Measurements from ENCODE around the gene OR2T10. TPM values are rescaled to one million over a fixed set of nuclear protein-coding genes. Genes with fewer than 3 reads are reported as not detected.

Gene OR2T10
- total and polyA plus RNA-seq, 2 of the 8 experiments (the other 6 are each of a cell fraction or from before 2014, with no cell fraction given), result not detected

DNA sequence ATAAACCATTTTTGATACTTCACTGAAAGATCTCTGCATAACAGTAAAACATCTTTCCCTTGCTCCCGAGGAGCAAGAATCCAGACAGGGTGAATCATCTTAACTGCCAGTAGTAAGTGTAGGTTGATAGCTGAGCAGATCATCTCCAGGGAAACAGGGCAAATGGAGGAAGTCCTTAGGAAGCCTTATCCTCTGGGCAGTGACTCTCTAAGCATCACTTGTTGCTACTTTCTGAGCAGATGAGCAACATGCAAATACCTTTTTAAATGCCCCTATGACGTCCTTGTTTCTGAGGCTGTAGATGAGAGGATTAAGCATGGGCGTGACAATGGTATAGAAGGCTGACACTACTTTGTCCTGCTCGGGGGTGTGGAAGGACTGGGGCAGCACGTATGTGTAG, 28.5 kb upstream of the OR2T10 start (continued):
- TF ChIP-seq, protein P1, sequence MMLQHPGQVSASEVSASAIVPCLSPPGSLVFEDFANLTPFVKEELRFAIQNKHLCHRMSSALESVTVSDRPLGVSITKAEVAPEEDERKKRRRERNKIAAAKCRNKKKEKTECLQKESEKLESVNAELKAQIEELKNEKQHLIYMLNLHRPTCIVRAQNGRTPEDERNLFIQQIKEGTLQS (IDR thresholded peaks at IDR 0.05; ENCODE audit: insufficient read depth, low read depth, low read length), result no peak
- no peak for TF ChIP-seq RXRA (IDR thresholded peaks at IDR 0.05; ENCODE audit: insufficient read depth, low read depth, low read length)

Data from H1 (cell line).